Colonic mucosa (tissue), 4 donors: ENCODE data around the gene LAMA4. TPM values are rescaled to one million over a fixed set of nuclear protein-coding genes. Genes with fewer than 3 reads are reported as not detected.

Experiments used
- DNase-seq: peaks from one replicate; pipeline ENCODE4 v3.0.0-alpha.2; 2020
- H3K27ac ChIP-seq: fragments of 200-600 bp; one replicate; pipeline ENCODE4 v1.8.0; 2021
- H3K27me3 ChIP-seq: fragments of 200-600 bp; one replicate; pipeline ENCODE4 v1.8.0; 2021
- H3K36me3 ChIP-seq: fragments of 200-600 bp; one replicate; pipeline ENCODE4 v1.8.0; 2021
- H3K4me1 ChIP-seq: fragments of 200-600 bp; one replicate; pipeline ENCODE4 v1.8.0; 2021; ENCODE audit warnings: mild to moderate bottlenecking
- H3K4me3 ChIP-seq: fragments of 200-600 bp; one replicate; pipeline ENCODE4 v1.8.0; 2021
- H3K9ac ChIP-seq, 2 donors: one replicate each; pipeline ENCODE4 v1.7.0; 2013; ENCODE audit warnings: control low read depth in 2 of 2, low read depth in 2 of 2, low read length in 2 of 2
- H3K9me3 ChIP-seq: fragments of 200-600 bp; one replicate; pipeline ENCODE4 v1.8.0; 2021
- CTCF ChIP-seq: fragments of 200-600 bp; IDR thresholded peaks from one replicate; pipeline ENCODE4 v1.8.0; 2022; ENCODE audit warnings: antibody characterized with exemption, mild to moderate bottlenecking
- intact Hi-C: fragments of 100-400 bp; cut with DNase I; formaldehyde crosslinking; loops from one replicate; pipeline ENCODE4 v1.14.1; 2022
- total RNA-seq, 2 donors: library from RNA; stranded (reverse); fragmentation: NEBNext Ultra II Directional in 1 of 2; extraction: Animal tissue kit (Norgen Biotek cat#: 25700) in 1 of 2; gene quantifications; one replicate each; pipeline ENCODE4 v1.2.1, GENCODE V29; 2021
- donor health status: healthy.
- donor health status: DM: no; HTN: no; CAD: no.
- donor health status: DM: no; HTN: no; CAD: no.

LAMA4 gene
- total RNA-seq, 2 donors from 2014 or later = 15.8 to 35.1 TPM

DNA sequence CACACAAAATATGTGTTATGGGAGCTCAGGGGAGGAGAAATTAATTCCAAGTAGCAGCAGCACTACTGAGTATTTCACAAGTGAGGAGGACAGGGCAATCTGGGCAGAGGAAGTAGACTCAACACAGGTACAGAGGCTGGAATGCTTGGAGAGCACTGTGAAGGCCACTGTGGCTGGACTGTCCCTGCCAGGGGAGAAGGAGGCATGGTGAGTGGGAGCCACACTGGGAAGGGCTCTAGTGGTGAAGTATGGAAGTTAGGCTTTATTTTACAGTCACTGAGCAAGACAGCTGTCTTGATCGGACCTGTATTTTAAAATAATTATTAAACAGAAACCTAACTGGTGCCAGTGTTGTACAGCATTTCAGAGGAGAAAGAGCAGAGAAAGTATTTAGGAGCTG, 138.1 kb downstream of the LAMA4 start:
- no peak overlapping the region for H3K27ac ChIP-seq
- no peaks in the 10 kb centered on the region for H3K9me3 ChIP-seq
- no peak for TF ChIP-seq CTCF
- H3K27me3 ChIP-seq = no peaks in the 10 kb centered on the region
- H3K36me3 ChIP-seq = no peaks in the 10 kb centered on the region
- intact Hi-C loops = no loop called here
- H3K4me3 ChIP-seq = no peak overlapping the region
- no peak overlapping the region for H3K9ac ChIP-seq
- no peak for DNase-seq
- H3K4me1 ChIP-seq = no peaks in the 10 kb centered on the region

- no peaks in the 10 kb centered on the region for H3K9me3 ChIP-seq
- H3K27ac ChIP-seq = no peak overlapping the region
- H3K4me3 ChIP-seq = no peak overlapping the region
- no peaks in the 10 kb centered on the region for H3K36me3 ChIP-seq
- no peaks in the 10 kb centered on the region for H3K27me3 ChIP-seq
- H3K4me1 ChIP-seq = no peaks in the 10 kb centered on the region
- no peak for DNase-seq
- H3K9ac ChIP-seq = no peak overlapping the region
- intact Hi-C loops = no loop called here
- no peak for TF ChIP-seq CTCF
These were observed 139.7 kb downstream of the LAMA4 start for GRCh38 chr6:112114577-112115223.

DNA sequence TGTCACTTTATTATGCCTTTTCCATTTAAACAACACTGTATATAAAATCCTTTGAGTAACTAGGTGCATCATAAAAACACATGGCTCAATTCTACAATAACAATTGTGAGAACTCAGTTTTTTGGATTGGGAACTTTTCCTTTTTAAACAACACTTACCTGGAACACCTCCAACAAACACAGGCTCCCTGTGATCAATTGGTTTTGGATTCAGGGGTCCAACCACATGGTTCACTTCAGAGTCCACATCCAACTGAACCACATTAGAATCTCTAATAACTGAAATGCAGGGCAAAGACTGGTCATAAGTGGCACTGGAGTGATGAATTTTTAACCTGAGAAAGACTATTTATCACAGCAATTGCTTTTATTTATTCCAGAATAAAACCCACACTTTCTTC, 140.4 kb downstream of the LAMA4 start:
- H3K4me3 ChIP-seq = no peak overlapping the region
- no peaks in the 10 kb centered on the region for H3K4me1 ChIP-seq
- H3K27me3 ChIP-seq = no peaks in the 10 kb centered on the region
- no peak for DNase-seq
- no peak overlapping the region for H3K27ac ChIP-seq
- intact Hi-C loops = no loop called here
- H3K36me3 ChIP-seq = no peaks in the 10 kb centered on the region
- no peaks in the 10 kb centered on the region for H3K9me3 ChIP-seq
- no peak for TF ChIP-seq CTCF
- H3K9ac ChIP-seq = no peak overlapping the region

DNA sequence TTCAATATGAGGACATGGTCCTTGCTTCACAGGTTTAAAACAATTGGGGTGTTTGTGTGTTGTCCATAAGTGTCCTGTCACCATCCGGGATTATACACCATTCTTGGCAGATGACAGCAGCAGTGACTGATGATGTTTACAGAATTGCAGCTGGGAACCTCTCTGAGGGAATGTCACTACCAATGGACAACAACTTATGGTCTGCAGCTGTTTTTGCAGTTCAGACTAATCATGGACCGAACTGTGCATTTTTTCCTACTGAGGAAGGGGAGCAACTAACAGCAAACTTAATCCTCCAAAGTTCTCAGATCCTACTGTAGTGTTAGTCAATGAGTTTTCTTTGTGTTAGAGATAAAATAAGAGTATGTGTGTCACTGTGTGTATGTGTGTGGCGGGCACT, 140.9 kb downstream of the LAMA4 start:
- Histone ChIP-seq H3K27ac (no peak overlapping the region), H3K36me3 (no peaks in the 10 kb centered on the region), H3K4me3 (no peak overlapping the region), H3K27me3 (no peaks in the 10 kb centered on the region), H3K4me1 (no peaks in the 10 kb centered on the region), H3K9ac (no peak overlapping the region), H3K9me3 (no peaks in the 10 kb centered on the region)
- intact Hi-C loops = no loop called here
- no peak for TF ChIP-seq CTCF
- DNase-seq = no peak

- no peak for TF ChIP-seq CTCF
- Histone ChIP-seq H3K27me3 (no peaks in the 10 kb centered on the region), H3K4me3 (no peak overlapping the region), H3K36me3 (no peaks in the 10 kb centered on the region), H3K27ac (no peak overlapping the region), H3K4me1 (no peaks in the 10 kb centered on the region), H3K9ac (no peak overlapping the region), H3K9me3 (no peaks in the 10 kb centered on the region)
- intact Hi-C loops = no loop called here
- DNase-seq = no peak
These were observed 145.1 kb downstream of the LAMA4 start for GRCh38 chr6:112109262-112109661.
